Uterus (tissue), 2 donors: ENCODE data around the gene SYT2.

Source experiments
- CTCF ChIP-seq, 4 experiments: fragments of 200-600 bp in 2 of 4; fragments of 450-650 bp in 2 of 4; sonication (generic) in 2 of 4; IDR thresholded peaks; one replicate each; pipeline ENCODE4 v1.5.1; 2016 to 2019; ENCODE audit warnings: antibody characterized with exemption in 4 of 4, mild to moderate bottlenecking in 2 of 4, moderate library complexity in 1 of 4
- POLR2A ChIP-seq, 2 donors: fragments of 450-650 bp; IDR thresholded peaks; one replicate each; pipeline ENCODE4 v1.6.1; 2016; ENCODE audit warnings: antibody characterized with exemption in 2 of 2, mild to moderate bottlenecking in 1 of 2, moderate library complexity in 1 of 2

DNA sequence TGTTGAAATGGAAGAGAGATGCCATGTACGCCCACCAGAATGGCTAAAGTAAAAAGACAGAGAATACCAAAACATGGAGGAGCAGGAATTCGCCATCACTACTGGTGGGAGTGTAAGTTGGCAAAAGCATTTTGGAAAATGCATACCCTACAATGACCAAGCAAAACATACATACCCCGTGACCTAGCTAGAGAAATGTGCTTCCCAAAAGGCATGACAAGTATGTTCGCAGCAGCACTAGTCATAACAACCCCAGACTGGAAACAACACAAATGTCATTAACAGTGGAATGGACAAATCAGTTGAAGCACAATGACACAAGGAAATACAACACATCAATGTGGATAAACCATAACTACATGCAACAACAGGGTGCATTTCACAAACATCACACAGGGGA lies 27.2 kb downstream of the SYT2 start:
- TF ChIP-seq CTCF (IDR thresholded peaks at IDR 0.05) (no peak), POLR2A (IDR thresholded peaks at IDR 0.05) (no peak)
